ENCODE results near the gene DDX28. TPM values are rescaled to one million over a fixed set of nuclear protein-coding genes. Genes with fewer than 3 reads are reported as not detected.
"Not testable (repeated sequence)": the region's sequence is repeated elsewhere in the genome, so short reads cannot be mapped to it uniquely, and the experiment has no call there.

The DDX28 gene
- total RNA-seq, 1 experiment from 2014 or later: 9.9 TPM

- H3K9me3 ChIP-seq (replicated peaks); H3K36me3 ChIP-seq; H3K4me3 ChIP-seq; H3K27ac ChIP-seq; H3K27me3 ChIP-seq; DNase-seq; H3K4me1 ChIP-seq: not testable (repeated sequence)
These were observed 50.7 kb downstream of the DDX28 start for GRCh38 chr16:67972285-67972684.

DNA sequence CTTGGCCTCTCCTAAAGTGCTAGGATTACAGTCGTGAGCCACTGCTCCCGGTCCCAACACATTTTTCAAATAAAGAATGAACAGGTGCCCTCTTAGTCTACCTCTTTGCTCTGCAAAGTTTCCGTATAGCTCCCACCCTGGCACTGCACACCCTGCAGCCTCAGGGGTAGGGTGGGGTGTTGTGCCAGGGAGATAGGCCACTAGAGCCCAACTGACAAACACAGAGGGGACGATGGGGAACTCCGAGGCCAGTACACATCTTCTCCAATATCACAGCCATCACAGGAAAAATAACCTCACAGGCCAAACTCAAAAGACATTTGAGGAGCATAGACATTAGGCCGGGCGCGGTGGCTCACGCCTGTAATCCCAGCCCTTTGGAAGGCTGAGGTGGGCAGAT, 51.9 kb downstream of the DDX28 start:
- Histone ChIP-seq H3K27me3 (no peaks in the 10 kb centered on the region), H3K36me3 (no peaks in the 10 kb centered on the region), H3K4me1 (peaks cover 11% of the 10 kb centered on the region), H3K27ac (no peak overlapping the region), H3K9me3 (replicated peaks) (no peaks in the 10 kb centered on the region), H3K4me3 (no peak overlapping the region)
- DNase-seq: no peak

Other genes with a start within 250 kb of the DDX28 start
- gene RANBP10, start 216.7 kb downstream of the DDX28 start, total RNA-seq (2014; rRNA removed; shearing (Covaris generic)): 3.9 and 4.9 TPM in 2 replicates
- 0.33 and 0.49 TPM in 2 replicates for gene TSNAXIP1, start 216.3 kb downstream of the DDX28 start, total RNA-seq (2014; rRNA removed; shearing (Covaris generic))
- 24.8 and 27.1 TPM in 2 replicates for gene THAP11, start 180.9 kb downstream of the DDX28 start, total RNA-seq (2014; rRNA removed; shearing (Covaris generic))
- 164 and 177 TPM in 2 replicates for gene NUTF2, start 176.3 kb downstream of the DDX28 start, total RNA-seq (2014; rRNA removed; shearing (Covaris generic))
- 15.4 and 18.8 TPM in 2 replicates for gene CENPT, start 175.5 kb downstream of the DDX28 start, total RNA-seq (2014; rRNA removed; shearing (Covaris generic))
- gene EDC4, start 150.2 kb downstream of the DDX28 start, total RNA-seq (2014; rRNA removed; shearing (Covaris generic)): 40.9 and 43.5 TPM in 2 replicates
- not detected in 2 replicates for gene NRN1L, start 138.3 kb downstream of the DDX28 start, total RNA-seq (2014; rRNA removed; shearing (Covaris generic))
- 5.6 and 6.1 TPM in 2 replicates for gene PSKH1, start 130.0 kb downstream of the DDX28 start, total RNA-seq (2014; rRNA removed; shearing (Covaris generic))
- 0.99 and 1.7 TPM in 2 replicates for gene CTRL, start 91.4 kb downstream of the DDX28 start, total RNA-seq (2014; rRNA removed; shearing (Covaris generic))
- gene PSMB10, start 86.4 kb downstream of the DDX28 start, total RNA-seq (2014; rRNA removed; shearing (Covaris generic)): 7.4 and 7.6 TPM in 2 replicates
- 2.3 and 4.5 TPM in 2 replicates for gene LCAT, start 79.1 kb downstream of the DDX28 start, total RNA-seq (2014; rRNA removed; shearing (Covaris generic))
- 12.6 and 15.1 TPM in 2 replicates for gene SLC12A4, start 54.6 kb downstream of the DDX28 start, total RNA-seq (2014; rRNA removed; shearing (Covaris generic))
- gene DPEP3, start 42.7 kb downstream of the DDX28 start, total RNA-seq (2014; rRNA removed; shearing (Covaris generic)): not detected in 2 replicates
- gene DPEP2, start 23.7 kb downstream of the DDX28 start, total RNA-seq (2014; rRNA removed; shearing (Covaris generic)): not detected in 2 replicates
- not detected in 2 replicates for gene DPEP2NB, start 7.3 kb downstream of the DDX28 start, total RNA-seq (2014; rRNA removed; shearing (Covaris generic))
- gene DUS2, start 52 bp upstream of the DDX28 start, total RNA-seq (2014; rRNA removed; shearing (Covaris generic)): 8.6 and 9.0 TPM in 2 replicates
- gene NFATC3, start 62.1 kb upstream of the DDX28 start, total RNA-seq (2014; rRNA removed; shearing (Covaris generic)): 52.7 and 53.9 TPM in 2 replicates
- gene ESRP2, start 212.9 kb upstream of the DDX28 start, total RNA-seq (2014; rRNA removed; shearing (Covaris generic)): 0.24 TPM in 1 of 2 replicates, not detected in the other
- 7.4 and 9.0 TPM in 2 replicates for gene PLA2G15, start 222.1 kb upstream of the DDX28 start, total RNA-seq (2014; rRNA removed; shearing (Covaris generic))
- gene SLC7A6, start 241.3 kb upstream of the DDX28 start, total RNA-seq (2014; rRNA removed; shearing (Covaris generic)): 17.4 TPM in 2 replicates